ENCODE data around the gene ADCY4. TPM values are rescaled to one million over a fixed set of nuclear protein-coding genes. Genes with fewer than 3 reads are reported as not detected.

The ADCY4 gene
- total RNA-seq, 4 donors from 2014 or later, result 12.1 to 53.6 (median 26.9) TPM

DNA sequence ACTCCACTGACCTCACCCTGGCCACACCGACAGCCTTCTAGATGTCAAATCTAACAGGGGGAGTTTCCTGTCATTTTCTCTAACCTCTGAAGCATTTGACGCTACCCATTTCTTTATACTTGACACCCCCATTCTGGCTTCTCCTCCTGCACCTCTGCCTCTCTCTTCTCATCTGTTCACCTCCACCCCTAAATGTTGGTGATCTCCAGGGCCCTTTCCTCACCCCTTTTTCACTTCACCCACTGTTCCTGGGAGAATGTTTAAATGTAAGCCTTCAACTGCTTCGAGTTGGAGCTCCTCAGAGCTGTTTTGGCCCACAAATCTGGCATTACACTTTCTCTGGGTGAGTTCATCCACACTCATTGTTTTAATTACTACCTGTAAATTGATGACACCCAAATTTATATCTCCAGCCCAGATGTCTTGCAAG is 63.0 kb downstream of the ADCY4 start:
- Histone ChIP-seq H3K4me3 (peak overlapping the region; percentile 80 to 100 (median 93)), H3K4me1 (peaks cover 0 to 10% (median 7%) of the 10 kb centered on the region in 4 donors), H3K9me3 (no peaks in the 10 kb centered on the region), H3K27ac (peak overlapping the region; percentile 94 to 99 (median 98)), H3K36me3 (peaks cover 0 to 23% (median 0%) of the 10 kb centered on the region in 3 donors), H3K27me3 (no peaks in the 10 kb centered on the region)
- TF ChIP-seq CTCF (IDR thresholded peaks at IDR 0.05), result no peak
- TF ChIP-seq POLR2A (IDR thresholded peaks at IDR 0.05), result no peak
- DNase-seq, result no peak

DNA sequence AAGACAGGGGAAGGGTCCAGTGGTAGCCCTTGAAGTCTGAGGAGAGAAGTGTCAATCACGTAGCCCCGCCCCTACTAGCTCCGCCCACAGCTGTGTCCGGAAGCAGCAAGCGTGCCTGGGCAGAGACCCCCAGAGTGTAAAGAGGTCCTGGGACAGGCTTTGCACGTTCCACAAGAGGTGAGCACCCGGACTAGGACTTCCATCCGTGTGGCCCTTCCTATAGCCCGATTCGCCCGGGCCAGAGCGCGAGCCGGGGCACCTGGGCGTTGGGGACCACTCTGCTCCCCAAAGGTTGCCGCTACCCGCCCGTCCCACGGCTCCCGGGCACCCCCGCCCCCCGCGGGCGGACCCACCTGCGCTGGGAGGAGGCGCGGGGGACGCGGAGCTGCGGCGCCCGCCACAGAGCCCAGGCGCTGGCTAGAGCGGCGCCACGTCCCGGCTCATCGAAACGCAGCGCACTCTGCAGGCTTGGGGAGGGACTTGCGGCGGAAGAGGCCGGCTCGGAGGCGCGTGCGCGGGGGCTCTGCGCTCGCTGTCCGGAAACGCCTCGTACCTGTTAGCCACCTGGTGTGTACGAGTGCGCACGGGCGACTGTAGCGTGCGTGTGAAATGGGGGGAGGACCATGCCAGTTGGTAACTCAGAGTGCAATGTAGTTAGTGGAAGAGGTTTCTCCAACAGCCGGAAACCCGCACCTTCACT is 63.6 kb downstream of the ADCY4 start, which contains the start of gene RABGGTA:
Gene RABGGTA (minus strand): TSS at position 464 of the 700 bp plus-strand sequence. CDS start 482 bp downstream, outside the sequence.
- H3K27me3 ChIP-seq, result no peaks in the 10 kb centered on the region
- peak; percentile 89 to 96 (median 94) for DNase-seq
- peaks cover 0 to 28% (median 0%) of the 10 kb centered on the region in 3 donors for H3K36me3 ChIP-seq
- peak within 1 kb of the TSS; percentile 94 to 99 (median 98) for H3K27ac ChIP-seq
- no peaks in the 10 kb centered on the region for H3K9me3 ChIP-seq
- peaks cover 0 to 10% (median 7%) of the 10 kb centered on the region in 4 donors for H3K4me1 ChIP-seq
- TF ChIP-seq POLR2A (IDR thresholded peaks at IDR 0.05) (peak; percentile 70 to 83), CTCF (IDR thresholded peaks at IDR 0.05) (peak; percentile 67 to 89 (median 77))
- peak within 1 kb of the TSS; percentile 80 to 100 (median 93) for H3K4me3 ChIP-seq

- no peaks in the 10 kb centered on the region for H3K27me3 ChIP-seq
Observed at GRCh38 chr14:24270537-24271133, 64.2 kb downstream of the ADCY4 start.

DNA sequence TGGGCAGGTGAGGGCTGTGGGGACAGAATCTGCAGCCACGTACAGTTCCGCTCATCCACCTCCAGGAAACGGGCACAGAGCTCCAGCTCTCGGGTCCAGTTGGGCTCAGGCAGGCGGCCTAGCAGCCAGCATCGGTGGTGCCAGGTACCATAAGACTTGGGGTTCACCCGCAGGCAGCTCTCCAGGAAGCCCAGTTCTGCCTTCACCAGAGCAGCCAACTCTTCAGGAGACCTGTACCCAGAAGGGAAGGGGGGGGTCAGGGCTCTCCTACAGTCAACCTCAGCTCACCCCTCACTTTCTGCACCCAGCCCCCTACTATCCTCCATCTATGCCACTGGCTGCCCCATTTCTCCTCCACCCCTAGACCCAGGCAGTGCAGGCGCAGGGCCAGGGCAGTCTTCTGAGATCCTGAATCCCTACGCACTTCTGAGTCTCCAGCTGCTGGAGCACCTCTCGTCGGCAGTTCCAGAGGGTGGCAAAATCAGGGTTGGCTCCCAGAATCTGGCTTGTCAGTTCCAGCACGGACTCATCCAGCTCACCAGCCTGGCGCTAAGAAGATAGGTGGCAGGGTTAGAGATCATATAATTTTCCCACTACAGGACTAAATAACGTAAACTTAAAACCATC is 64.8 kb downstream of the ADCY4 start:
- TF ChIP-seq POLR2A (IDR thresholded peaks at IDR 0.05) (no peak), CTCF (IDR thresholded peaks at IDR 0.05) (no peak)
- H3K9me3 ChIP-seq, result no peaks in the 10 kb centered on the region
- H3K4me3 ChIP-seq, result no peak overlapping the region
- peaks cover 0 to 39% (median 0%) of the 10 kb centered on the region in 3 donors for H3K36me3 ChIP-seq
- H3K27ac ChIP-seq, result no peak overlapping the region
- no peaks in the 10 kb centered on the region for H3K27me3 ChIP-seq
- DNase-seq, result peak in 1 of 3 donors; percentile 35
- H3K4me1 ChIP-seq, result peaks cover 0 to 10% (median 7%) of the 10 kb centered on the region in 4 donors

More at GRCh38 chr14:24270537-24271133, 64.2 kb downstream of the ADCY4 start:
- TF ChIP-seq CTCF (IDR thresholded peaks at IDR 0.05) (no peak), POLR2A (IDR thresholded peaks at IDR 0.05) (no peak)
- H3K27ac ChIP-seq, result peak overlapping the region; percentile 94 to 99 (median 98)
- H3K4me3 ChIP-seq, result peak overlapping the region; percentile 80 to 100 (median 93)
- H3K36me3 ChIP-seq, result peaks cover 0 to 35% (median 0%) of the 10 kb centered on the region in 3 donors
- peaks cover 0 to 10% (median 7%) of the 10 kb centered on the region in 4 donors for H3K4me1 ChIP-seq
- peak in 1 of 3 donors; percentile 54 for DNase-seq
- H3K9me3 ChIP-seq, result no peaks in the 10 kb centered on the region

DNA sequence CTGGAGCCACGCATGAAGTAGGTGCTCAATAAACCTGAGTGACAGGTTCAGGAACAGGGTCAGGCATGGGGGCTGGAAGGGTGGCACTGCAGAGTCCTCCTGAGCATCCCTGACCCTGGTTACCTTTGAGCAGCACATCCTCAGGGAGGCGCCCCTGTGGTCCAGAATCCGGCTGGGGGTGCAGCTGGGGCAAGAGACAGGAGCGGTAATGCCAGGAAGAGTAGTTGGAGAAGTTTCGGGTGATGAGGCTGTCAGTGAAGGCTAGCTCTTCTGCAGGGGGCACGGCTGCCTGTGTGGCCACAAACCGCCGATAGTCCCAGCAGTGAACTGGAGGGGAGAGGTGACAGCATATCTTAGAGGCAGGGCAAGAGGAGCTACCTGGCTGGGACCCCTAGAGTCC is 65.5 kb downstream of the ADCY4 start:
- Histone ChIP-seq H3K27ac (no peak overlapping the region), H3K4me1 (peaks cover 0 to 10% (median 7%) of the 10 kb centered on the region in 4 donors), H3K9me3 (no peaks in the 10 kb centered on the region), H3K4me3 (no peak overlapping the region), H3K27me3 (no peaks in the 10 kb centered on the region), H3K36me3 (peaks cover 0 to 39% (median 0%) of the 10 kb centered on the region in 3 donors)
- no peak for TF ChIP-seq POLR2A (IDR thresholded peaks at IDR 0.05)
- no peak for TF ChIP-seq CTCF (IDR thresholded peaks at IDR 0.05)
- DNase-seq, result peak in 1 of 3 donors; percentile 34

Measured in Peyer's patch (tissue), 4 donors.